DOHH2 (cell line): ENCODE measurements around the gene SPSB4.

Source experiments
- H3F3A ChIP-seq: fragments of 200-600 bp; sonication (generic), shearing (Covaris generic); 2 replicates; pipeline ENCODE4 v1.6.0; 2016; ENCODE audit warnings: antibody characterized with exemption, mild to moderate bottlenecking; ENCODE audit not compliant: control insufficient read depth, insufficient read depth
- H3K27ac ChIP-seq: fragments of 200-600 bp; sonication (generic); 2 replicates; pipeline ENCODE4 v1.5.1; 2014; ENCODE audit warnings: low read depth, mild to moderate bottlenecking, low read length, moderate library complexity
- H3K27me3 ChIP-seq: fragments of 200-600 bp; sonication (generic); 2 replicates; pipeline ENCODE4 v1.6.1; 2014; ENCODE audit warnings: mild to moderate bottlenecking, low read length, mixed read lengths; ENCODE audit not compliant: control insufficient read depth
- H3K36me3 ChIP-seq: fragments of 200-600 bp; sonication (generic); 2 replicates; pipeline ENCODE4 v1.6.1; 2014; ENCODE audit warnings: mild to moderate bottlenecking, low read length, moderate library complexity, mixed read lengths; ENCODE audit not compliant: control insufficient read depth
- H3K4me1 ChIP-seq: fragments of 200-600 bp; sonication (generic); 2 replicates; pipeline ENCODE4 v1.6.1; 2014; ENCODE audit warnings: mild to moderate bottlenecking, low read length, mixed read lengths; ENCODE audit not compliant: control insufficient read depth
- H3K4me2 ChIP-seq: fragments of 200-600 bp; sonication (generic); 2 replicates; pipeline ENCODE4 v1.6.0; 2014; ENCODE audit warnings: mild to moderate bottlenecking, low read length, moderate library complexity
- H3K4me3 ChIP-seq: fragments of 200-600 bp; sonication (generic); 2 replicates; pipeline ENCODE4 v1.5.1; 2014; ENCODE audit warnings: mild to moderate bottlenecking, low read length, mixed read lengths
- H3K79me2 ChIP-seq: fragments of 200-600 bp; sonication (generic); 2 replicates; pipeline ENCODE4 v1.6.1; 2014; ENCODE audit warnings: mild to moderate bottlenecking, low read length, mixed read lengths; ENCODE audit not compliant: control insufficient read depth
- H3K9me2 ChIP-seq: fragments of 200-600 bp; sonication (generic); replicated peaks from 2 replicates; pipeline ENCODE4 v1.6.1; 2014; ENCODE audit warnings: mild to moderate bottlenecking, low read length, mixed read lengths; ENCODE audit not compliant: control insufficient read depth
- H3K9me3 ChIP-seq: fragments of 200-600 bp; sonication (generic); 2 replicates; pipeline ENCODE4 v1.6.1; 2014; ENCODE audit warnings: antibody characterized with exemption, low read length, mixed read lengths; ENCODE audit not compliant: control insufficient read depth, insufficient read depth
- H4K20me1 ChIP-seq: fragments of 200-600 bp; sonication (generic); 2 replicates; pipeline ENCODE4 v1.6.0; 2014; ENCODE audit warnings: low read depth, mild to moderate bottlenecking, antibody characterized with exemption, low read length, moderate library complexity; ENCODE audit not compliant: control insufficient read depth, insufficient read depth
- EZH2phosphoT487 ChIP-seq: fragments of 200-600 bp; sonication (generic); IDR thresholded peaks from 2 replicates; pipeline ENCODE4 v1.6.1; 2017; ENCODE audit warnings: borderline replicate concordance, mild to moderate bottlenecking, antibody characterized with exemption, low read length, moderate library complexity, mixed read lengths
- TF ChIP-seq, protein P1 (sequence below): fragments of 200-600 bp; sonication (generic); IDR thresholded peaks from one replicate; pipeline ENCODE4 v1.5.1; 2014; ENCODE audit warnings: antibody characterized with exemption, mild to moderate bottlenecking, low read depth, low read length; ENCODE audit not compliant: poor library complexity, severe bottlenecking

Gene SPSB4

DNA sequence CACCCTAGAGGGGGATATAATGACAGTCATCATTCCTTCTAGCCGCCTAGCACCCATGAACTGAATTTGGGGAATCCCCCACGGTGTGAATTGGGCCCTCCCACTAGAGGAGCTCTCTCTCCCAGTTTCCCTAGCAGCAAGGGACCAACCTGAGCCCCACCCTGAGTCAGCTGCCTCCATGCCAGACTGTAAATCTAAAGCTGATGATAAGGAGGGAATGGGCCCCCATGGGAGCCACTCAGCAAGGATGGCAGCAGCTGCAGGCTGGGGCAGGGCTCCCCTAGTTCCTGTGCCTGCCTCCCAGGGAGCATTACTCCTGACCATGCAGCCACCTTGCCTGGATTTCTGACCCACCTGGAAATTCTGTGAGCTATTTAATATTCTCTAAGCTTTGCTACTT, 123.5 kb downstream of the SPSB4 start:
- H3K4me3 ChIP-seq = no peak overlapping the region
- H4K20me1 ChIP-seq = no peaks in the 10 kb centered on the region
- no peaks in the 10 kb centered on the region for H3K36me3 ChIP-seq
- no peak for TF ChIP-seq EZH2phosphoT487
- TF ChIP-seq, protein P1, sequence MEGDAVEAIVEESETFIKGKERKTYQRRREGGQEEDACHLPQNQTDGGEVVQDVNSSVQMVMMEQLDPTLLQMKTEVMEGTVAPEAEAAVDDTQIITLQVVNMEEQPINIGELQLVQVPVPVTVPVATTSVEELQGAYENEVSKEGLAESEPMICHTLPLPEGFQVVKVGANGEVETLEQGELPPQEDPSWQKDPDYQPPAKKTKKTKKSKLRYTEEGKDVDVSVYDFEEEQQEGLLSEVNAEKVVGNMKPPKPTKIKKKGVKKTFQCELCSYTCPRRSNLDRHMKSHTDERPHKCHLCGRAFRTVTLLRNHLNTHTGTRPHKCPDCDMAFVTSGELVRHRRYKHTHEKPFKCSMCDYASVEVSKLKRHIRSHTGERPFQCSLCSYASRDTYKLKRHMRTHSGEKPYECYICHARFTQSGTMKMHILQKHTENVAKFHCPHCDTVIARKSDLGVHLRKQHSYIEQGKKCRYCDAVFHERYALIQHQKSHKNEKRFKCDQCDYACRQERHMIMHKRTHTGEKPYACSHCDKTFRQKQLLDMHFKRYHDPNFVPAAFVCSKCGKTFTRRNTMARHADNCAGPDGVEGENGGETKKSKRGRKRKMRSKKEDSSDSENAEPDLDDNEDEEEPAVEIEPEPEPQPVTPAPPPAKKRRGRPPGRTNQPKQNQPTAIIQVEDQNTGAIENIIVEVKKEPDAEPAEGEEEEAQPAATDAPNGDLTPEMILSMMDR = no peak
- no peaks in the 10 kb centered on the region for H3K9me2 ChIP-seq
- H3K4me2 ChIP-seq = no peak overlapping the region
- no peaks in the 10 kb centered on the region for H3K9me3 ChIP-seq
- H3K4me1 ChIP-seq = no peaks in the 10 kb centered on the region
- H3K27me3 ChIP-seq = 0 out of 2 replicates have a peak, but pooled peaks cover 2% of the 10 kb centered on the region
- H3K27ac ChIP-seq = no peak overlapping the region
- H3K79me2 ChIP-seq = no peaks in the 10 kb centered on the region
- H3F3A ChIP-seq = no peaks in the 10 kb centered on the region

GRCh38 chr3:141176775-141177174, 125.6 kb downstream of the SPSB4 start:
- TF ChIP-seq, protein P1 = no peak
- no peak for TF ChIP-seq EZH2phosphoT487
- H3F3A ChIP-seq = no peaks in the 10 kb centered on the region

DNA sequence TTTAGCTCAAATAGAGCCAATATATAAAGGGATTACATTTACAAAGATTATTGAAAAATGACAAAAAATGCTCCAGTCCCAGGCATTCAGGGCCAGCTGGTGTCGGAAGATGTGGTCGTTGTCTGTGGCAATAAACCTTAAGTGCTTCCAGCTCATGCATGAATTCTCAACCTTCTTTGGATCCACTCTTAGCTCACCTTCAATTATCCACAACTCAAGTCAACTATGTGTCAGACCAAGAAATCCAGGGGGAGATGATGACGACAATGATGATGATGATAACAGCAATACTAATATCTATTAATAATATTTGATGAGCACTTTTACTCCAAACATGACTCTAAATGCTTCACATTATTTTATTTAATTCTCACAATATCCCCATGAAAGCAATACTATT, 126.9 kb downstream of the SPSB4 start:
- Histone ChIP-seq H3K4me3 (no peak overlapping the region), H3K79me2 (no peaks in the 10 kb centered on the region), H3K9me2 (no peaks in the 10 kb centered on the region), H3K27ac (no peak overlapping the region), H3K27me3 (0 out of 2 replicates have a peak, but pooled peaks cover 2% of the 10 kb centered on the region), H3K36me3 (no peaks in the 10 kb centered on the region), H3K4me1 (no peaks in the 10 kb centered on the region), H4K20me1 (no peaks in the 10 kb centered on the region), H3F3A (no peaks in the 10 kb centered on the region), H3K9me3 (no peaks in the 10 kb centered on the region), H3K4me2 (no peak overlapping the region)
- TF ChIP-seq, protein P1 = no peak
- TF ChIP-seq EZH2phosphoT487 = no peak

More at GRCh38 chr3:141176775-141177174, 125.6 kb downstream of the SPSB4 start:
- Histone ChIP-seq H3K36me3 (no peaks in the 10 kb centered on the region), H3K27me3 (0 out of 2 replicates have a peak, but pooled peaks cover 2% of the 10 kb centered on the region), H3K27ac (no peak overlapping the region), H4K20me1 (no peaks in the 10 kb centered on the region), H3K4me2 (no peak overlapping the region), H3K4me1 (no peaks in the 10 kb centered on the region), H3K79me2 (no peaks in the 10 kb centered on the region), H3K9me2 (no peaks in the 10 kb centered on the region), H3K4me3 (no peak overlapping the region), H3K9me3 (no peaks in the 10 kb centered on the region)
